Measurements from ENCODE around the gene POLE4.

DNA sequence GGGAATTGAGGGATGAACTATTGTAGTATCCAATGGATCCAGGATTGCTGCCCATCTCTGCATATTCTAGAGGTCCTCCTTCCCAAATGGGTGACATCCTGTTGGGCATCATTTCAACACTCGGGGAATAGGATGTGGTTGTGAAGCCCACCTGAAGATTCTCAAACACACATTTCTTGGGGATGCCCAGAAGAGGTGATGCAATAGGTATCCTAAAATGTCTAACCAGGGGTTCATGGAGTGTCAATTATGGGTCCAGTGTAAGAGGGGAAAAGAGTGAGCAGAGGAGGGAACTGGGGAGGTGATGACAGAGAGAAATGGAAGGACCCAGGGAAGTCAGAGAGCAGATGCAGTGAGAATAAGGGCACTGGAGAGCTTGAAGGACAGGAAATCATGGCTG is 52.1 kb downstream of the POLE4 start:
- no peak for TF ChIP-seq POLR2A (IDR thresholded peaks at IDR 0.05; ENCODE audit: borderline replicate concordance, extremely low read depth, insufficient read depth, insufficient read length)
- TF ChIP-seq, protein P1, sequence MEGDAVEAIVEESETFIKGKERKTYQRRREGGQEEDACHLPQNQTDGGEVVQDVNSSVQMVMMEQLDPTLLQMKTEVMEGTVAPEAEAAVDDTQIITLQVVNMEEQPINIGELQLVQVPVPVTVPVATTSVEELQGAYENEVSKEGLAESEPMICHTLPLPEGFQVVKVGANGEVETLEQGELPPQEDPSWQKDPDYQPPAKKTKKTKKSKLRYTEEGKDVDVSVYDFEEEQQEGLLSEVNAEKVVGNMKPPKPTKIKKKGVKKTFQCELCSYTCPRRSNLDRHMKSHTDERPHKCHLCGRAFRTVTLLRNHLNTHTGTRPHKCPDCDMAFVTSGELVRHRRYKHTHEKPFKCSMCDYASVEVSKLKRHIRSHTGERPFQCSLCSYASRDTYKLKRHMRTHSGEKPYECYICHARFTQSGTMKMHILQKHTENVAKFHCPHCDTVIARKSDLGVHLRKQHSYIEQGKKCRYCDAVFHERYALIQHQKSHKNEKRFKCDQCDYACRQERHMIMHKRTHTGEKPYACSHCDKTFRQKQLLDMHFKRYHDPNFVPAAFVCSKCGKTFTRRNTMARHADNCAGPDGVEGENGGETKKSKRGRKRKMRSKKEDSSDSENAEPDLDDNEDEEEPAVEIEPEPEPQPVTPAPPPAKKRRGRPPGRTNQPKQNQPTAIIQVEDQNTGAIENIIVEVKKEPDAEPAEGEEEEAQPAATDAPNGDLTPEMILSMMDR (IDR thresholded peaks at IDR 0.05 in 2 of 3, conservative IDR thresholded peaks at IDR 0.05 in 1 of 3; ENCODE audit: borderline replicate concordance in 1 of 3, insufficient read depth in 1 of 3, low read depth in 2 of 3, low read length in 2 of 3): no peak
- no peak for TF ChIP-seq POLR2AphosphoS5 (IDR thresholded peaks at IDR 0.05; ENCODE audit: low read depth, low read length)
- no peak for TF ChIP-seq EZH2phosphoT487 (IDR thresholded peaks at IDR 0.05; ENCODE audit: borderline replicate concordance)
- no peak for TF ChIP-seq RAD21 (IDR thresholded peaks at IDR 0.05; ENCODE audit: low read depth)
- TF ChIP-seq EZH2 (IDR thresholded peaks at IDR 0.05): no peak
- TF ChIP-seq, protein P2, sequence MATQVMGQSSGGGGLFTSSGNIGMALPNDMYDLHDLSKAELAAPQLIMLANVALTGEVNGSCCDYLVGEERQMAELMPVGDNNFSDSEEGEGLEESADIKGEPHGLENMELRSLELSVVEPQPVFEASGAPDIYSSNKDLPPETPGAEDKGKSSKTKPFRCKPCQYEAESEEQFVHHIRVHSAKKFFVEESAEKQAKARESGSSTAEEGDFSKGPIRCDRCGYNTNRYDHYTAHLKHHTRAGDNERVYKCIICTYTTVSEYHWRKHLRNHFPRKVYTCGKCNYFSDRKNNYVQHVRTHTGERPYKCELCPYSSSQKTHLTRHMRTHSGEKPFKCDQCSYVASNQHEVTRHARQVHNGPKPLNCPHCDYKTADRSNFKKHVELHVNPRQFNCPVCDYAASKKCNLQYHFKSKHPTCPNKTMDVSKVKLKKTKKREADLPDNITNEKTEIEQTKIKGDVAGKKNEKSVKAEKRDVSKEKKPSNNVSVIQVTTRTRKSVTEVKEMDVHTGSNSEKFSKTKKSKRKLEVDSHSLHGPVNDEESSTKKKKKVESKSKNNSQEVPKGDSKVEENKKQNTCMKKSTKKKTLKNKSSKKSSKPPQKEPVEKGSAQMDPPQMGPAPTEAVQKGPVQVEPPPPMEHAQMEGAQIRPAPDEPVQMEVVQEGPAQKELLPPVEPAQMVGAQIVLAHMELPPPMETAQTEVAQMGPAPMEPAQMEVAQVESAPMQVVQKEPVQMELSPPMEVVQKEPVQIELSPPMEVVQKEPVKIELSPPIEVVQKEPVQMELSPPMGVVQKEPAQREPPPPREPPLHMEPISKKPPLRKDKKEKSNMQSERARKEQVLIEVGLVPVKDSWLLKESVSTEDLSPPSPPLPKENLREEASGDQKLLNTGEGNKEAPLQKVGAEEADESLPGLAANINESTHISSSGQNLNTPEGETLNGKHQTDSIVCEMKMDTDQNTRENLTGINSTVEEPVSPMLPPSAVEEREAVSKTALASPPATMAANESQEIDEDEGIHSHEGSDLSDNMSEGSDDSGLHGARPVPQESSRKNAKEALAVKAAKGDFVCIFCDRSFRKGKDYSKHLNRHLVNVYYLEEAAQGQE (IDR thresholded peaks at IDR 0.05; ENCODE audit: low read depth): no peak
- no peak for TF ChIP-seq SP1 (IDR thresholded peaks at IDR 0.05; ENCODE audit: low read depth)
- TF ChIP-seq YY1 (IDR thresholded peaks at IDR 0.05; ENCODE audit: extremely low read depth, insufficient replicate concordance, low read depth, low read length): no peak
- TF ChIP-seq SIN3A (IDR thresholded peaks at IDR 0.05; ENCODE audit: low read depth): no peak
- no peak for TF ChIP-seq CEBPB (IDR thresholded peaks at IDR 0.05; ENCODE audit: low read depth)
- TF ChIP-seq, protein P3, sequence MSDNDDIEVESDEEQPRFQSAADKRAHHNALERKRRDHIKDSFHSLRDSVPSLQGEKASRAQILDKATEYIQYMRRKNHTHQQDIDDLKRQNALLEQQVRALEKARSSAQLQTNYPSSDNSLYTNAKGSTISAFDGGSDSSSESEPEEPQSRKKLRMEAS (IDR thresholded peaks at IDR 0.05): no peak
- TF ChIP-seq JUND (IDR thresholded peaks at IDR 0.05): no peak
